Nasal cavity respiratory epithelium epithelial cell of viscerocranial mucosa (primary cell): ENCODE data around the gene CFHR2. TPM values are rescaled to one million over a fixed set of nuclear protein-coding genes. Genes with fewer than 3 reads are reported as not detected.

ENCODE experiments used
- total RNA-seq: library from RNA; depleted of rRNA; stranded (reverse); fragments of >200 nt; gene quantifications from 2 replicates; pipeline ENCODE4 v1.2.3, GENCODE V29; 2014

Gene CFHR2
- total RNA-seq, result not detected in 2 replicates

GRCh38 chr1:196943568-196943967, at the start of gene CFHR2:
Gene CFHR2, plus strand, starts transcription at chr1:196943738. Its CDS starts 143 bp downstream, at chr1:196943881.

GRCh38 chr1:196977278-196977677, 33.7 kb downstream of the CFHR2 start, which contains the start of gene CFHR5:
Gene CFHR5, plus strand, starts transcription at chr1:196977556. Its CDS starts 109 bp downstream, at chr1:196977665.

Other genes starting within 250 kb of the CFHR2 start
- gene CFHR3, start 168.9 kb upstream of the CFHR2 start, total RNA-seq, result 0.14 TPM in 1 of 2 replicates, not detected in the other
- not detected in 2 replicates for gene CFHR1, start 124.0 kb upstream of the CFHR2 start, total RNA-seq
- gene CFHR4, start 55.7 kb upstream of the CFHR2 start, total RNA-seq, result not detected in 2 replicates
- gene CFHR5, start 33.8 kb downstream of the CFHR2 start, total RNA-seq, result not detected in 2 replicates
- not detected in 2 replicates for gene F13B, start 123.5 kb downstream of the CFHR2 start, total RNA-seq
- 0.21 and 0.34 TPM in 2 replicates for gene ASPM, start 202.9 kb downstream of the CFHR2 start, total RNA-seq